GM12872 (cell line): Measurements from ENCODE around the gene GHRL.

Source experiments
- TF ChIP-seq, protein P1 (sequence below): IDR thresholded peaks from 3 replicates; pipeline ENCODE4 v1.5.1; 2011; ENCODE audit warnings: low read depth, mild to moderate bottlenecking, low read length, moderate library complexity; ENCODE audit not compliant: insufficient read depth

GHRL gene, protein sequence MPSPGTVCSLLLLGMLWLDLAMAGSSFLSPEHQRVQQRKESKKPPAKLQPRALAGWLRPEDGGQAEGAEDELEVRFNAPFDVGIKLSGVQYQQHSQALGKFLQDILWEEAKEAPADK

DNA sequence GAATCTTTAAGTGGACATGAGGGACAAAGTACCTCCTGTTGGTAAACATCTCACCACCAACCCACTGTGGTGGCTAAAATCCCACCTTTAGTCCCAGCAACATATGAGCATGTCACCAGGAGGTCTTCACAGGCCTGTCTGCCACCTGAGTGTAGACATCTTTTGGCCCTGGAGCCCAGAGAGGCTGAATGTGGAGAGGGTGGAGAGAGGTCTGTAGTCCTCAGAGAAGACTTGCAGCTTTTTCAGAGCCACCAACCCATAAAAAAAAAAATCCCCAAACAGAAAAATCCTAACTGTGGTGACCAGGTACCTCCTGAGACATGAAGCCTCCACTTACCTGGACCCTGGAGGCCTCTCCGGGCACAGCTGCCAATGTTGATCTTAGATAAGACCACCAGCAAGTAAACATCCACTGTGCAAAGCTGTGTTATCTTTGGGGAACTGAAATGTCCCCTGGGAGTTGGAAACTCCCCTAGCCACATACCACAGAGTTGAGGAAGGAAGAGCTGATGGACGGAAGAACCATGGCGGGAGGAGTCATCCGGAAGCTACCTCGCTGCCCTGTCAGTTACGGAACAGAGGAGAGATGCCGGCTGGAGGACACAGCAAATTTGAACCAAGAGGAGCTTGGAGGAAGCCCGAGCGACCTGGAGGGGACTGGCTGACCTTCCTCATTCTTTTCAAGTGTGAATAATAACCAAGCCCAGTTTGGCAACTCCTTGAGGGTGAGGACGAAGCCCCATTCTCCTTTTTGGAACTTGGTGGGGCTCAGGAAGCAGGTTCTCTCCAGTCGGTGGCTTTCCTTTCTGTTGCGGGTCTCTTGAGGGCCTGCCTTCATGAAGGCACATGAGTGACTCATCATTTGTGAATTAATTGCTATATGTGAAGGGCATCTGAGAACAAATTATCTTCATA lies at the start of gene GHRL:
TSS of gene GHRL (minus strand) at position 443 of the 915 bp plus-strand sequence. CDS start 2,767 bp downstream, outside the sequence.
- TF ChIP-seq, protein P1, sequence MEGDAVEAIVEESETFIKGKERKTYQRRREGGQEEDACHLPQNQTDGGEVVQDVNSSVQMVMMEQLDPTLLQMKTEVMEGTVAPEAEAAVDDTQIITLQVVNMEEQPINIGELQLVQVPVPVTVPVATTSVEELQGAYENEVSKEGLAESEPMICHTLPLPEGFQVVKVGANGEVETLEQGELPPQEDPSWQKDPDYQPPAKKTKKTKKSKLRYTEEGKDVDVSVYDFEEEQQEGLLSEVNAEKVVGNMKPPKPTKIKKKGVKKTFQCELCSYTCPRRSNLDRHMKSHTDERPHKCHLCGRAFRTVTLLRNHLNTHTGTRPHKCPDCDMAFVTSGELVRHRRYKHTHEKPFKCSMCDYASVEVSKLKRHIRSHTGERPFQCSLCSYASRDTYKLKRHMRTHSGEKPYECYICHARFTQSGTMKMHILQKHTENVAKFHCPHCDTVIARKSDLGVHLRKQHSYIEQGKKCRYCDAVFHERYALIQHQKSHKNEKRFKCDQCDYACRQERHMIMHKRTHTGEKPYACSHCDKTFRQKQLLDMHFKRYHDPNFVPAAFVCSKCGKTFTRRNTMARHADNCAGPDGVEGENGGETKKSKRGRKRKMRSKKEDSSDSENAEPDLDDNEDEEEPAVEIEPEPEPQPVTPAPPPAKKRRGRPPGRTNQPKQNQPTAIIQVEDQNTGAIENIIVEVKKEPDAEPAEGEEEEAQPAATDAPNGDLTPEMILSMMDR: no peak

DNA sequence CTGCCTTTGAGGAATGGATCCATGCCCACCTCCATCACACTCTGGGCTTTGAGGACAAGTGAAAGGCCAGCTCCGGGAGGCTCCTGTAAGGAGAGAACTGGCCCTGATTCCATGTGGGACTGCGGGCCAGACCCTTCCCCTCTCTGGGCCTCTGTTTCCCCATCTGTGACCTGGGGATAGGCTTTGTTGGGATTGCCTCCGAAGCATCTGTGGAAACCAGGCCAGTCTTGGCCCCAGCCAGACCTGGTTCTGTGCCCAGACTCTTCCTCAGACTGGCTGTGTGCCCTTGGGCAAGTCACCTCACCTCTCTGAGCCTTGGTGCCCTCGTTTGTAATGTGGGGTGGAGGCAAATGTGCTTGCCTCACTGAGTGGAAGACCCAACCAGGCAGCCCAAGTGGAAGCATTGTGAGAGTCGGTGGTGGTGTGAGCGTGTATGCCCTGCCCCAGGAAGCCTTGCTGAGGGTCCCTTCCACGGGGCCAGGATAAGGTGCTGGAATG lies 49.2 kb upstream of the GHRL start:
- TF ChIP-seq, protein P1: no peak

DNA sequence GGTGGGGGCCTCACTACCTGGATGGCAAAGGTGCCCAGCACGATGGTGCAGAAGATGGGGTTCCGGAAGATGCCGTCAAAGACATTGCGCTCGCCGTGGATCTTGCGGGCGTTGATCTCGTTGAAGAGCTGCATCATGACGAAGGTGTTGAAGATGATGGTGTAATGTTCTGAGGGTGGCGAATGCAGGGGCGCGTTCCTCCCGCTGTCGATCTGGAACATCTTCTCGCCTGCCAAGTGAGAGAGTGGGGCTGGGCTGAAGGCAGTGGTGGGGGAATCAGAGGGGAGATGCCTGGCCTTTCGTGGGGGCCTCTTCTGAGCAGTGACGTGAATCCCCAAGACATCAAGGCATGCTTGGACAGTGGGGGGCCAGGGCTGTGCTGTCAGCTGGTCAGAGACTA lies 47.7 kb upstream of the GHRL start:
- TF ChIP-seq, protein P1: no peak

DNA sequence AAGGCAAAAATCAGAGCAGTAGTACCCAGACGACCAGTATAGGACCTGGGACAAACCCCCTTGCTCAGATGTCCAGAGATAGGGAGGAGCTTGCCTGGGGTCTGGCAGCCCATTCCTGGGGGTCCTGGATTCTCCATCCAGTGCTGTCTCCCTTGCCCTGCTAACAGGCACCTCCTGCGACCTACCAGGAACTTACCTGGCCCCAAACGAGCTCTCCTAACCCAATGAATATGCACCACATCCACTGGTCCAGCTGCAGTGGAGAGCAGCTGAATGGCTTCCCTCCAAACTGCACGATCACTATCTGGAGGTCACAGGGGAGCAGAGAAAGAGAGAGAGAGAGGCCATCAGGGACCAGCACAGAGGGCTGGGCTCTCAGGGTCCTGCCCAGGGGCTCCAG lies 47.3 kb upstream of the GHRL start:
- TF ChIP-seq, protein P1: no peak

DNA sequence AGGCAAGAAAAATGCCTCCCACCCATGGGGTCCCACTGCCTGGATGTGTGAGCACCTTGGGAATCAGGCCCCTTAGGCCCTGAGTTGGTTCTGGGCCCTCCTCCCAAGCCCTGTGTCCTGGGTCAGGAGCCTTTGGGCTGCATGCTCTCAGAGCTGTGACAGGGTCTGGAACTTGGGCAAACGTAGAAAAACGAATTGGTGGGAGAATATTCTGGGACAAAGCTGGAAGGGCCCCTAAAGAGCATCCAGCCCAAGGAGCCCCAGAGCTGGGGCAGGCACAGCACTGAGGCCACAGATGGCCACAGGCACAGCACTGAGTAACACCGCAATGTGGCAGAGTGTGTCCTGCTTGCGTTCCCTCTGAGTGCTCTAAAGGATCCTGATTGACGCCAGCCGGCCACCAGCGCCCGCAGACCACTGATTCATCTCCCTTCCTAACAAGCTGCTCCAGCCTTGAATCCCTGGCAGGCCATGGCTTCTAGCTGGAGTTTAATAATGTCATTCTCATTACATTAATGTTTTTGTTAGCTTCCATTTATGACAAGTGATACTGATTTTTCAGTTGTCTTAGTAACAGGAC lies 46.7 kb upstream of the GHRL start:
- TF ChIP-seq, protein P1: no peak

DNA sequence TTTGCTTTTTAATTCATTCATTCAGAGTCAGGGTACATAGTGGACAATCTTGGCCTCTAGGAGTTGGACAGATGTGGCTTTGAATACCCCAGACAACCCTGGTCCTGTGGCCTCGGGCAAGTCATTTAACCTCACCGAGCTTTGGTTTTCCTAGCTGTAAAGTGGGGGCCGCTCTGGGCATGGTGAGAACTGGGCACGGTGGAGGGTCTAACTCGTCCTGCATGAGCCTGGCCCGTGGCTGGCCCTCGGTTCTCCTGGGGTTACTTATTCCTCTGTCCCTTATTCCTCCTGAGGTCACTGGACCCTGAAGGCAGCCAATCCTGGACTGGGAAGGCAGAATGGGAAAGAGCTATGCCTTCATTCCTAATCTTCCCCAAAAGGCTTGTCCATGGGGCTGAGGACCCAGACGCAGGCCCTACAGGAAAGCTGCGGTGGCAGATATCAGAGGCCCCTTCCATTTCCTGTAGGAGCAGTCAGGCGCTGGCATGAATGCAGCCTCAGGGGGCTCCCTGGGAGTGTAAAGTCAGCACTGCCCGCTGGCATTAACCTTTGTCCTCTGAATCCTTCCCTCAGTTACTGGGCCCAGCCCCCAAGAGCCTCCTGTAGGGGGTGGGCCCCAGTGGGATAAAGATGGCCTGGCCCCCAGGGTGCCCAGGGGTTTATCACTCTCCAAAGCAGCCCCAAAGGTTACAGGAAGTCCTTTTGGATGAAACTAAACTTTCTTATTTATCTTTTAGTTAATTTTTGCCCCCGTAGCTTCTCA lies 46.0 kb upstream of the GHRL start:
- TF ChIP-seq, protein P1: no peak

DNA sequence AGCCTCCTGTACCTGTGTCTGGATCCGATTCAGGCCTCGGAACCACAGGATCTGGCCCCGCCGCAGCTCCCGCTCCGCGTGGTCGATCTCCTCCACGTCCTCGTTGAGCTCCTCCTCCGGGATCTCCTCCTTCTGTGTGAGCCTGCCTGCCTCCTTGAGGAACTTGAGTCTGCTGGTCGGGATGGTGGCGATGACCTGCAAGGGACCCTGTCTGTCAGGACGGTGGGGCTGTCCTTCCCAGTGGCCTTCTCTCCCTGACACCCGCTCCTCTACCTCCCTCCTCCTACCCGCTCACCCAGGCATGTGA lies 45.4 kb upstream of the GHRL start:
- TF ChIP-seq, protein P1: no peak
